H9 (cell line): ENCODE results near the gene ITPK1. TPM values are rescaled to one million over a fixed set of nuclear protein-coding genes. Genes with fewer than 3 reads are reported as not detected.
A peak's percentile ranks its signal among the peaks of the same experiment; 100 is the strongest.

Experiments used
- DNase-seq: peaks from one replicate; pipeline ENCODE4 v3.0.0-alpha.2; 2017
- H2AFZ ChIP-seq: one replicate; pipeline ENCODE4 v1.6.1; 2013; ENCODE audit warnings: mild to moderate bottlenecking, low read length, control low read depth, moderate library complexity
- H2AK5ac ChIP-seq: 2 replicates; pipeline ENCODE4 v1.6.1; 2013; ENCODE audit warnings: low read length, control low read depth, mixed read lengths; ENCODE audit not compliant: insufficient read length
- H2BK120ac ChIP-seq: one replicate; pipeline ENCODE4 v1.6.1; 2013; ENCODE audit warnings: low read depth, mild to moderate bottlenecking, low read length, control low read depth, inconsistent platforms; ENCODE audit not compliant: poor library complexity, severe bottlenecking
- H2BK12ac ChIP-seq: 2 replicates; pipeline ENCODE4 v1.6.1; 2013; ENCODE audit warnings: low read length, control low read depth, mixed read lengths, low read depth; ENCODE audit not compliant: insufficient read length
- H2BK15ac ChIP-seq: 2 replicates; pipeline ENCODE4 v1.6.1; 2013; ENCODE audit warnings: low read depth, low read length, control low read depth
- H2BK20ac ChIP-seq: one replicate; pipeline ENCODE4 v1.6.1; 2013; ENCODE audit warnings: low read depth, mild to moderate bottlenecking, low read length, control low read depth, inconsistent platforms; ENCODE audit not compliant: poor library complexity, severe bottlenecking
- H2BK5ac ChIP-seq: 2 replicates; pipeline ENCODE4 v1.6.1; 2013; ENCODE audit warnings: low read length, control low read depth, mixed read lengths; ENCODE audit not compliant: insufficient read length
- H3K14ac ChIP-seq: 2 replicates; pipeline ENCODE4 v1.6.1; 2013; ENCODE audit warnings: low read length, control low read depth; ENCODE audit not compliant: insufficient read depth
- H3K18ac ChIP-seq: 2 replicates; pipeline ENCODE4 v1.6.1; 2013; ENCODE audit warnings: low read depth, mild to moderate bottlenecking, mixed read lengths, low read length, control low read depth; ENCODE audit not compliant: insufficient read length
- H3K23ac ChIP-seq: 2 replicates; pipeline ENCODE4 v1.6.1; 2013; ENCODE audit warnings: low read length, control low read depth, mixed read lengths, low read depth; ENCODE audit not compliant: insufficient read length
- H3K23me2 ChIP-seq: 2 replicates; pipeline ENCODE4 v1.6.1; 2013; ENCODE audit warnings: low read depth, mild to moderate bottlenecking, mixed read lengths, low read length, control low read depth; ENCODE audit not compliant: insufficient read length, poor library complexity, severe bottlenecking
- H3K27ac ChIP-seq: 2 replicates; pipeline ENCODE4 v1.5.1; 2013; ENCODE audit warnings: low read length, control low read depth, mixed read lengths, low read depth; ENCODE audit not compliant: insufficient read length
- H3K27me3 ChIP-seq: 2 replicates; pipeline ENCODE4 v1.6.1; 2013; ENCODE audit warnings: low read length, control low read depth, inconsistent platforms; ENCODE audit not compliant: insufficient read depth
- H3K4ac ChIP-seq: 2 replicates; pipeline ENCODE4 v1.6.1; 2013; ENCODE audit warnings: low read depth, mild to moderate bottlenecking, control low read depth, inconsistent platforms, low read length, moderate library complexity
- H3K4me1 ChIP-seq: 2 replicates; pipeline ENCODE4 v1.6.1; 2013; ENCODE audit warnings: low read length, control low read depth, inconsistent platforms; ENCODE audit not compliant: insufficient read depth
- H3K4me2 ChIP-seq: 2 replicates; pipeline ENCODE4 v1.6.1; 2013; ENCODE audit warnings: low read length, control low read depth, mixed read lengths; ENCODE audit not compliant: insufficient read length, insufficient read depth
- H3K56ac ChIP-seq: 2 replicates; pipeline ENCODE4 v1.6.1; 2013; ENCODE audit warnings: low read depth, mild to moderate bottlenecking, mixed read lengths, low read length, control low read depth; ENCODE audit not compliant: insufficient read length
- H3K79me1 ChIP-seq: 2 replicates; pipeline ENCODE4 v1.6.1; 2013; ENCODE audit warnings: low read depth, mild to moderate bottlenecking, moderate library complexity, low read length, control low read depth, inconsistent platforms; ENCODE audit not compliant: insufficient read depth, poor library complexity, severe bottlenecking
- H3K79me2 ChIP-seq: 2 replicates; pipeline ENCODE4 v1.6.1; 2013; ENCODE audit warnings: low read length, control low read depth, inconsistent platforms; ENCODE audit not compliant: insufficient read depth
- H3K9ac ChIP-seq: 2 replicates; pipeline ENCODE4 v1.6.1; 2013; ENCODE audit warnings: low read length, control low read depth, mixed read lengths; ENCODE audit not compliant: insufficient read length; ENCODE audit errors: extremely low read depth
- H3K9me3 ChIP-seq: one replicate; pipeline ENCODE4 v1.6.1; 2013; ENCODE audit warnings: low read depth, low read length, inconsistent platforms; ENCODE audit not compliant: control insufficient read depth
- H3T11ph ChIP-seq: one replicate; pipeline ENCODE4 v1.6.1; 2013; ENCODE audit warnings: mild to moderate bottlenecking, low read length, control low read depth, inconsistent platforms
- H4K20me1 ChIP-seq: one replicate; pipeline ENCODE4 v1.6.1; 2013; ENCODE audit not compliant: control insufficient read depth, insufficient read length, insufficient read depth
- H4K5ac ChIP-seq: 2 replicates; pipeline ENCODE4 v1.6.1; 2013; ENCODE audit warnings: low read depth, mild to moderate bottlenecking, mixed read lengths, low read length, control low read depth; ENCODE audit not compliant: insufficient read length
- H4K8ac ChIP-seq: replicated peaks from 2 replicates; pipeline ENCODE4 v1.6.1; 2013; ENCODE audit warnings: low read length, control low read depth, mixed read lengths, low read depth; ENCODE audit not compliant: insufficient read length
- H4K91ac ChIP-seq: 2 replicates; pipeline ENCODE4 v1.6.1; 2013; ENCODE audit warnings: low read depth, mild to moderate bottlenecking, moderate library complexity, mixed read lengths, low read length, control low read depth; ENCODE audit not compliant: insufficient read length
- H3K27ac Mint-ChIP-seq, 3 experiments: 2 replicates in 2 of 3; 3 replicates in 1 of 3; pipeline ENCODE4 v1.8.0; 2020 to 2021; ENCODE audit warnings: mixed read lengths in 3 of 3, mild to moderate bottlenecking in 1 of 3, moderate library complexity in 1 of 3
- H3K27me3 Mint-ChIP-seq: 2 replicates; pipeline ENCODE4 v1.8.0; 2021; ENCODE audit warnings: low read depth, mild to moderate bottlenecking, moderate library complexity, mixed read lengths
- H3K36me3 Mint-ChIP-seq, 3 experiments: 2 replicates in 2 of 3; 3 replicates in 1 of 3; pipeline ENCODE4 v1.8.0; 2020 to 2021; ENCODE audit warnings: low read depth in 3 of 3, mixed read lengths in 3 of 3; ENCODE audit not compliant: insufficient read depth in 1 of 3
- H3K4me1 Mint-ChIP-seq, 2 experiments: 2 replicates each; pipeline ENCODE4 v1.8.0; 2020; ENCODE audit warnings: mixed read lengths in 2 of 2
- H3K4me3 Mint-ChIP-seq, 2 experiments: 2 replicates in 1 of 2; 3 replicates in 1 of 2; pipeline ENCODE4 v1.8.0; 2020 to 2021; ENCODE audit warnings: mild to moderate bottlenecking in 2 of 2, mixed read lengths in 2 of 2, moderate library complexity in 1 of 2
- H3K9me3 Mint-ChIP-seq, 2 experiments: 2 replicates in 1 of 2; 3 replicates in 1 of 2; pipeline ENCODE4 v1.8.0; 2020; ENCODE audit warnings: mild to moderate bottlenecking in 2 of 2, mixed read lengths in 2 of 2, moderate library complexity in 1 of 2
- CTCF ChIP-seq: fragments of 200-600 bp; sonication (generic); conservative IDR thresholded peaks from 3 replicates; pipeline ENCODE4 v1.8.0; 2021; ENCODE audit warnings: antibody characterized with exemption, mild to moderate bottlenecking
- WGBS: extraction: QIAGEN DNeasy Blood & Tissue Kit; methylation state at CpG from one replicate; pipeline ENCODE4 v1.1.7; 2013; ENCODE audit warnings: missing lambda C conversion rate, low lambda C conversion rate, mixed read lengths; ENCODE audit not compliant: insufficient read length; ENCODE audit errors: extremely low coverage; 5-methylcytosine and 5-hydroxymethylcytosine counted together
- total RNA-seq: library from RNA; stranded (reverse); gene quantifications from 2 replicates; pipeline ENCODE4 v1.2.1, GENCODE V29; 2021

The ITPK1 gene
- total RNA-seq, 1 experiment from 2014 or later = 92.7 TPM

DNA sequence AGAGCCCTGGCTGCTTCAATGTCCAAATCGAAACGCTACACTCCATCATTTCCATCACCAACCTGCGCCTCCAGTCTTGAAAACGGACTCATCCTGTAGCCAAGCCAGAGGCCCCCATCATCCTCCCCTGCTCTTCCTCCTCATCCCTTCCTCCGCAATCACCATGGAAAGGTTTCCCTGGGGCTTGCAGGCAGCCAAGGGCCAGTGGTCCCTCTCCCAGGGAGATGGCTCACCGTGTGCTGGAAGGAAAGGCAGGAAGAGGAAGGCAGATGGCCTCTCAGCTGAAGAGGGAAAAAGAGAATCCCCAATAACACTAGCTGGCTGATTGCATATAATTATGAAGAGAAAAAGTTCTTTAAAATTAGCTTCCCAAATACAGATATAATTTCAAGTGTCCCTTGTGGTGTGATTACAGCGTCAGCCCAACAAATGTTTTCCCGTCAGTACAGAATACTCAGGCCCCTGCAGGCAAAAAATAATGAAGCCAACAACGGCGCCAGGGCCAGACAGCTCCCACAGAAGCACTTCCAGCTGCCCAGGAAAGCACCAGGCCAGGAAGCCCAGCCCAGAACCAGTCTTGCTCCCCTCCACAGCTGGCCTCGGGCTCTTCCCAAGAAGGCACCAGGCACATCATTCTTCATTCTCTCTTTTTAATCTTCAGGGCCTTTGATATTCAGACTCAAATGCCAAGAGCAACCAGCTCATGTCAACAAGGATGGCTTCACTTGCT is 24.7 kb downstream of the ITPK1 start:
- H4K5ac ChIP-seq = no peak overlapping the region
- H3K9me3 ChIP-seq = no peaks in the 10 kb centered on the region
- no peak for TF ChIP-seq CTCF
- Mint-ChIP-seq H3K27ac (peak overlapping the region in 2 of 3 experiments; percentile 12 to 44; a peak in 5 of 7 replicates), H3K4me1 (peaks cover 46 to 60% of the 10 kb centered on the region in 2 experiments), H3K36me3 (peaks cover 4 to 9% (median 8%) of the 10 kb centered on the region in 3 experiments; a peak in 6 of 7 replicates), H3K4me3 (no peak overlapping the region), H3K27me3 (no peaks in the 10 kb centered on the region), H3K9me3 (peaks cover 0 to 5% of the 10 kb centered on the region in 2 experiments; a peak in 1 of 5 replicates)
- H2BK12ac ChIP-seq = no peak overlapping the region
- H3K27me3 ChIP-seq = no peaks in the 10 kb centered on the region
- H3K79me2 ChIP-seq = peaks cover 35% of the 10 kb centered on the region
- H4K91ac ChIP-seq = no peak overlapping the region
- H2BK5ac ChIP-seq = no peak overlapping the region
- no peak overlapping the region; the same call in 1 of the 2 replicates for H3K14ac ChIP-seq
- no peak overlapping the region for H3K23ac ChIP-seq
- H4K8ac ChIP-seq = no peak overlapping the region
- no peak overlapping the region for H2BK20ac ChIP-seq
- no peak overlapping the region for H3K4ac ChIP-seq
- WGBS = no CpG with 5 or more reads among the region's 11 CpGs
- H2AK5ac ChIP-seq = no peak overlapping the region
- H3K4me1 ChIP-seq = peaks cover 4% of the 10 kb centered on the region; the same call in 1 of the 2 replicates
- H4K20me1 ChIP-seq = no peaks in the 10 kb centered on the region
- no peak overlapping the region for H3K9ac ChIP-seq
- no peak overlapping the region for H3K18ac ChIP-seq
- H3K56ac ChIP-seq = no peak overlapping the region
- no peaks in the 10 kb centered on the region for H3K23me2 ChIP-seq
- H2BK15ac ChIP-seq = no peak overlapping the region
- H3K27ac ChIP-seq = no peak overlapping the region
- no peak overlapping the region for H3K4me2 ChIP-seq
- H3T11ph ChIP-seq = no peak overlapping the region
- no peak for DNase-seq
- H2AFZ ChIP-seq = no peak overlapping the region
- no peak overlapping the region for H2BK120ac ChIP-seq
- peaks cover 5% of the 10 kb centered on the region for H3K79me1 ChIP-seq
